ENCODE measurements around the gene KCNG2.

KCNG2 gene

GRCh38 chr18:79798346-79798998 is 734 bp downstream of the KCNG2 start:
- Histone ChIP-seq H3K9ac (ENCODE audit: low read depth, low read length) (no peak overlapping the region), H3K27me3 (ENCODE audit: control insufficient read depth, insufficient read depth, low read length) (peaks cover 39% of the 10 kb centered on the region), H3K4me3 (ENCODE audit: low read depth, low read length) (peak overlapping the region; percentile 54), H3K9me3 (ENCODE audit: control insufficient read depth, insufficient read depth, low read length) (no peaks in the 10 kb centered on the region), H3K4me1 (ENCODE audit: control insufficient read depth, insufficient read depth, low read length) (no peaks in the 10 kb centered on the region), H3K36me3 (ENCODE audit: control insufficient read depth, insufficient read depth, low read length) (no peaks in the 10 kb centered on the region)

GRCh38 chr18:79798999-79799370 is 1.2 kb downstream of the KCNG2 start:
- Histone ChIP-seq H3K9me3 (ENCODE audit: control insufficient read depth, insufficient read depth, low read length) (no peaks in the 10 kb centered on the region), H3K9ac (ENCODE audit: low read depth, low read length) (no peak overlapping the region), H3K36me3 (ENCODE audit: control insufficient read depth, insufficient read depth, low read length) (no peaks in the 10 kb centered on the region), H3K4me3 (ENCODE audit: low read depth, low read length) (peak overlapping the region; percentile 54), H3K4me1 (ENCODE audit: control insufficient read depth, insufficient read depth, low read length) (no peaks in the 10 kb centered on the region), H3K27me3 (ENCODE audit: control insufficient read depth, insufficient read depth, low read length) (peaks cover 39% of the 10 kb centered on the region)

- peaks cover 39% of the 10 kb centered on the region for H3K27me3 ChIP-seq (ENCODE audit: control insufficient read depth, insufficient read depth, low read length)
- H3K36me3 ChIP-seq (ENCODE audit: control insufficient read depth, insufficient read depth, low read length) = no peaks in the 10 kb centered on the region
- H3K4me3 ChIP-seq (ENCODE audit: low read depth, low read length) = peak overlapping the region; percentile 54
- no peak overlapping the region for H3K9ac ChIP-seq (ENCODE audit: low read depth, low read length)
- no peaks in the 10 kb centered on the region for H3K9me3 ChIP-seq (ENCODE audit: control insufficient read depth, insufficient read depth, low read length)
- no peaks in the 10 kb centered on the region for H3K4me1 ChIP-seq (ENCODE audit: control insufficient read depth, insufficient read depth, low read length)
Observed at GRCh38 chr18:79799619-79800370, 2.1 kb downstream of the KCNG2 start.

GRCh38 chr18:79800371-79801180 is 2.8 kb downstream of the KCNG2 start:
- Histone ChIP-seq H3K4me1 (ENCODE audit: control insufficient read depth, insufficient read depth, low read length) (no peaks in the 10 kb centered on the region), H3K27me3 (ENCODE audit: control insufficient read depth, insufficient read depth, low read length) (peaks cover 37% of the 10 kb centered on the region), H3K36me3 (ENCODE audit: control insufficient read depth, insufficient read depth, low read length) (no peaks in the 10 kb centered on the region), H3K4me3 (ENCODE audit: low read depth, low read length) (no peak overlapping the region), H3K9me3 (ENCODE audit: control insufficient read depth, insufficient read depth, low read length) (no peaks in the 10 kb centered on the region), H3K9ac (ENCODE audit: low read depth, low read length) (no peak overlapping the region)

- H3K9ac ChIP-seq (ENCODE audit: low read depth, low read length) = no peak overlapping the region
- H3K27me3 ChIP-seq (ENCODE audit: control insufficient read depth, insufficient read depth, low read length) = peaks cover 34% of the 10 kb centered on the region
- no peak overlapping the region for H3K4me3 ChIP-seq (ENCODE audit: low read depth, low read length)
- no peaks in the 10 kb centered on the region for H3K4me1 ChIP-seq (ENCODE audit: control insufficient read depth, insufficient read depth, low read length)
- H3K36me3 ChIP-seq (ENCODE audit: control insufficient read depth, insufficient read depth, low read length) = no peaks in the 10 kb centered on the region
- no peaks in the 10 kb centered on the region for H3K9me3 ChIP-seq (ENCODE audit: control insufficient read depth, insufficient read depth, low read length)
Observed at GRCh38 chr18:79801217-79801616, 3.5 kb downstream of the KCNG2 start.

GRCh38 chr18:79801641-79802040 is 3.9 kb downstream of the KCNG2 start:
- H3K9me3 ChIP-seq (ENCODE audit: control insufficient read depth, insufficient read depth, low read length) = no peaks in the 10 kb centered on the region
- no peaks in the 10 kb centered on the region for H3K36me3 ChIP-seq (ENCODE audit: control insufficient read depth, insufficient read depth, low read length)
- H3K27me3 ChIP-seq (ENCODE audit: control insufficient read depth, insufficient read depth, low read length) = peaks cover 30% of the 10 kb centered on the region
- no peak overlapping the region for H3K9ac ChIP-seq (ENCODE audit: low read depth, low read length)
- H3K4me1 ChIP-seq (ENCODE audit: control insufficient read depth, insufficient read depth, low read length) = no peaks in the 10 kb centered on the region
- no peak overlapping the region for H3K4me3 ChIP-seq (ENCODE audit: low read depth, low read length)

- Histone ChIP-seq H3K9me3 (ENCODE audit: control insufficient read depth, insufficient read depth, low read length) (no peaks in the 10 kb centered on the region), H3K36me3 (ENCODE audit: control insufficient read depth, insufficient read depth, low read length) (no peaks in the 10 kb centered on the region), H3K9ac (ENCODE audit: low read depth, low read length) (no peak overlapping the region), H3K4me1 (ENCODE audit: control insufficient read depth, insufficient read depth, low read length) (no peaks in the 10 kb centered on the region), H3K4me3 (ENCODE audit: low read depth, low read length) (no peak overlapping the region), H3K27me3 (ENCODE audit: control insufficient read depth, insufficient read depth, low read length) (peaks cover 23% of the 10 kb centered on the region)
Observed at GRCh38 chr18:79802298-79802697, 4.6 kb downstream of the KCNG2 start.

GRCh38 chr18:79803611-79804051 is 5.9 kb downstream of the KCNG2 start:
- Histone ChIP-seq H3K9ac (ENCODE audit: low read depth, low read length) (no peak overlapping the region), H3K9me3 (ENCODE audit: control insufficient read depth, insufficient read depth, low read length) (no peaks in the 10 kb centered on the region), H3K4me3 (ENCODE audit: low read depth, low read length) (no peak overlapping the region), H3K36me3 (ENCODE audit: control insufficient read depth, insufficient read depth, low read length) (no peaks in the 10 kb centered on the region), H3K27me3 (ENCODE audit: control insufficient read depth, insufficient read depth, low read length) (peaks cover 16% of the 10 kb centered on the region), H3K4me1 (ENCODE audit: control insufficient read depth, insufficient read depth, low read length) (no peaks in the 10 kb centered on the region)

- no peaks in the 10 kb centered on the region for H3K4me1 ChIP-seq (ENCODE audit: control insufficient read depth, insufficient read depth, low read length)
- H3K4me3 ChIP-seq (ENCODE audit: low read depth, low read length) = no peak overlapping the region
- H3K27me3 ChIP-seq (ENCODE audit: control insufficient read depth, insufficient read depth, low read length) = peaks cover 10% of the 10 kb centered on the region
- H3K36me3 ChIP-seq (ENCODE audit: control insufficient read depth, insufficient read depth, low read length) = no peaks in the 10 kb centered on the region
- no peak overlapping the region for H3K9ac ChIP-seq (ENCODE audit: low read depth, low read length)
- H3K9me3 ChIP-seq (ENCODE audit: control insufficient read depth, insufficient read depth, low read length) = no peaks in the 10 kb centered on the region
Observed at GRCh38 chr18:79804130-79804787, 6.5 kb downstream of the KCNG2 start.

GRCh38 chr18:79805211-79805887 is 7.6 kb downstream of the KCNG2 start:
- Histone ChIP-seq H3K4me3 (ENCODE audit: low read depth, low read length) (no peak overlapping the region), H3K9me3 (ENCODE audit: control insufficient read depth, insufficient read depth, low read length) (no peaks in the 10 kb centered on the region), H3K36me3 (ENCODE audit: control insufficient read depth, insufficient read depth, low read length) (no peaks in the 10 kb centered on the region), H3K27me3 (ENCODE audit: control insufficient read depth, insufficient read depth, low read length) (peaks cover under 1% of the 10 kb centered on the region), H3K9ac (ENCODE audit: low read depth, low read length) (no peak overlapping the region), H3K4me1 (ENCODE audit: control insufficient read depth, insufficient read depth, low read length) (no peaks in the 10 kb centered on the region)

- no peaks in the 10 kb centered on the region for H3K27me3 ChIP-seq (ENCODE audit: control insufficient read depth, insufficient read depth, low read length)
- H3K36me3 ChIP-seq (ENCODE audit: control insufficient read depth, insufficient read depth, low read length) = no peaks in the 10 kb centered on the region
- no peak overlapping the region for H3K4me3 ChIP-seq (ENCODE audit: low read depth, low read length)
- no peak overlapping the region for H3K9ac ChIP-seq (ENCODE audit: low read depth, low read length)
- H3K9me3 ChIP-seq (ENCODE audit: control insufficient read depth, insufficient read depth, low read length) = no peaks in the 10 kb centered on the region
- H3K4me1 ChIP-seq (ENCODE audit: control insufficient read depth, insufficient read depth, low read length) = no peaks in the 10 kb centered on the region
Observed at GRCh38 chr18:79805926-79806487, 8.3 kb downstream of the KCNG2 start.
